ENCODE measurements around the gene SPRYD3. TPM values are rescaled to one million over a fixed set of nuclear protein-coding genes. Genes with fewer than 3 reads are reported as not detected.

SPRYD3 gene
- polyA plus RNA-seq, 1 experiment = 15.4 TPM

DNA sequence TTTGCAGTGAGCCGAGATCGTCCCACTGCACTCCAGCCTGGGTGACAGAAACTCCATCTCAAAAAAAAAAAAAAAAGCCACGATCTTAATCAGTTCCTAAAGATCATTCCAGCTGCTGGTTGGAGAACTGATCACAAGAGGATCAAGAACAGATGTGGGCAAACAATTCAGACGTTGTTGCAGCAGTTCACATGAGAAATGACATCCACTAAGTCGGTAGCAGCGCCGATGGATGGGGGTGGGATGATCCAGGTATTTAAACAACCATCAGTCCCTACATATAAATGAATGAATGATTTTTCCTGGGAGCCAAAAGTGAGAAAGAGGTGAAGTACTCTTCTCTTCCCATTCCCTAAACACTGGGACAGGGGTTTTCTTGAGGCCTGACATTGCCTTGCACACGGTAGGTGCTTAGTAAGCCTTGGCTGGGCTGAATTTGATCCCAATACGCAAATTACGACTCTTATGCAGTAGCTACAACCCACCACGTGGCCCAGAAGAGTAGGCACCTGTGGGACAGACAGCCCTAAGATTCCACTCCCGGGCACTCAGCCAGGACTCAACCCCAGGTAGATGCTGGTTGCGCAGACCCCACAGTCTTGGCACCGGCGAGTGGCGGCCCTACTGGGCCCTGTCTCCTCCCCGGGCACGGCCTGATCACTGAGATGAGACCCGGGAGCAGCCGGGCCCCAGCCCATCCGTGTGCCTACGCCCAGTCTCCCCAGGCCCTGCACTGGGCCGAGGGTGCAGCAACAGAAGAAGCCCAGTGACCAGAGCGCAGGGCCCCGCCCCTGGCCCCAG, 565 bp downstream of the SPRYD3 start:
- TF ChIP-seq, protein P1, sequence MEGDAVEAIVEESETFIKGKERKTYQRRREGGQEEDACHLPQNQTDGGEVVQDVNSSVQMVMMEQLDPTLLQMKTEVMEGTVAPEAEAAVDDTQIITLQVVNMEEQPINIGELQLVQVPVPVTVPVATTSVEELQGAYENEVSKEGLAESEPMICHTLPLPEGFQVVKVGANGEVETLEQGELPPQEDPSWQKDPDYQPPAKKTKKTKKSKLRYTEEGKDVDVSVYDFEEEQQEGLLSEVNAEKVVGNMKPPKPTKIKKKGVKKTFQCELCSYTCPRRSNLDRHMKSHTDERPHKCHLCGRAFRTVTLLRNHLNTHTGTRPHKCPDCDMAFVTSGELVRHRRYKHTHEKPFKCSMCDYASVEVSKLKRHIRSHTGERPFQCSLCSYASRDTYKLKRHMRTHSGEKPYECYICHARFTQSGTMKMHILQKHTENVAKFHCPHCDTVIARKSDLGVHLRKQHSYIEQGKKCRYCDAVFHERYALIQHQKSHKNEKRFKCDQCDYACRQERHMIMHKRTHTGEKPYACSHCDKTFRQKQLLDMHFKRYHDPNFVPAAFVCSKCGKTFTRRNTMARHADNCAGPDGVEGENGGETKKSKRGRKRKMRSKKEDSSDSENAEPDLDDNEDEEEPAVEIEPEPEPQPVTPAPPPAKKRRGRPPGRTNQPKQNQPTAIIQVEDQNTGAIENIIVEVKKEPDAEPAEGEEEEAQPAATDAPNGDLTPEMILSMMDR (IDR thresholded peaks at IDR 0.05; ENCODE audit: low read depth, low read length) = no peak
- H3K27ac ChIP-seq (ENCODE audit: low read depth, low read length) = peak overlapping the region; percentile 66
- DNase-seq (ENCODE audit: low read depth, low spot score) = no peak
- POLR2A ChIA-PET = interaction anchor here (0.5 to 3.1 kb wide), 28 partner anchors 8 to 1212 kb away, joined by 3 to 64 read pairs (median 4); partner anchors contain the start of genes CSAD, IGFBP6, PFDN5 and SOAT2
- no peaks in the 10 kb centered on the region for H3K9me3 ChIP-seq (ENCODE audit: control insufficient read depth, insufficient read depth, low read length)
- CTCF ChIA-PET = interaction anchor here (0.9 to 3.5 kb wide), 6 partner anchors 13 to 242 kb away, joined by 3 to 31 read pairs (median 9); partner anchors contain the start of genes AAAS and IGFBP6
- no peaks in the 10 kb centered on the region for H3K27me3 ChIP-seq (ENCODE audit: control insufficient read depth, insufficient read depth, low read length)
- H3K4me3 ChIP-seq (ENCODE audit: low read depth, low read length) = peak overlapping the region; percentile 69

DNA sequence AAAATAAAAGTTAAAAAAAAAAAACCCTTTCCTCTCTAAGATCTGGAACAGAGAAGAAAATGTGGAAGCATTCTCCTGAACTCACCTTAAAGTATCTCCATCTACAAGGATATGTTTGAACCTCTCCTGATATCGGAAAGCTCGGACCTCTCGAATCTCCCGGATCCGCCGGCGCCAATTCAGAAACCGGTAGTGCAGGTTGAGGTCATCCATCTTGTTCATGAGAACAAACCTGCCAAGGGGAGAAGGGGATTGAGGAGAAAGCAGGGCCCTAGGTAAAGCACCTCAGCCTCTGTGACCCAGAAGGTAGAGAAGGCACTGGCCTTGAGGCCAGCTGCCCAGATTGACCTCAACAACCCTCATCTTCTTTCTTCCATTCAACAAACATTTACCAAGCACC, 2.2 kb downstream of the SPRYD3 start:
- ChIA-PET POLR2A (no interaction called here), CTCF (interaction anchor here (1.5 to 2.5 kb wide), 2 partner anchors 11 to 121 kb away, joined by 5 to 16 read pairs; no protein-coding TSS in a partner anchor)
- H3K9me3 ChIP-seq (ENCODE audit: control insufficient read depth, insufficient read depth, low read length) = no peaks in the 10 kb centered on the region
- no peaks in the 10 kb centered on the region for H3K27me3 ChIP-seq (ENCODE audit: control insufficient read depth, insufficient read depth, low read length)
- no peak overlapping the region for H3K4me3 ChIP-seq (ENCODE audit: low read depth, low read length)
- TF ChIP-seq, protein P1 (IDR thresholded peaks at IDR 0.05; ENCODE audit: low read depth, low read length) = no peak
- no peak for DNase-seq (ENCODE audit: low read depth, low spot score)
- H3K27ac ChIP-seq (ENCODE audit: low read depth, low read length) = no peak overlapping the region

DNA sequence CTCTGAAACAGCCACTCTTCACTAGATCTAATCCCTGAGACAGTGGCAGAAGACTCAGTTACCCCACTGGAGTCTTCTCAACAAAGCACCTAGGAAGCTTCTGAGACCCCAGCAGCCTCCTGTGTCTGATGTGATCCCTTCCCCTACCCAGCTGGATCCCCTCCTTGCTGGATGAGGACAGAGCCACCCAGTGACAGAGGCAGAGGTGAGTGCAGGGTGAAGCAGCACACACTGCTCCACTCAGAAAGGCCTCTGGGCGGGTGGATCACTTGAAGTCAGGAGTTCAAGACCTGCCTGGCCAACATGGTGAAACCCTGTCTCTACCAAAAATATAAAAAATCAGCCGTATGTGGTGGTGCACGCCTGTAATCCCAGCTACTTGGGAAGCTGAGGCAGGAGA, 2.7 kb downstream of the SPRYD3 start:
- no peak overlapping the region for H3K27ac ChIP-seq (ENCODE audit: low read depth, low read length)
- ChIA-PET POLR2A (no interaction called here), CTCF (interaction anchor here (0.6 to 2.5 kb wide), 5 partner anchors 11 to 121 kb away, joined by 3 to 16 read pairs (median 5); no protein-coding TSS in a partner anchor)
- H3K27me3 ChIP-seq (ENCODE audit: control insufficient read depth, insufficient read depth, low read length) = no peaks in the 10 kb centered on the region
- H3K9me3 ChIP-seq (ENCODE audit: control insufficient read depth, insufficient read depth, low read length) = no peaks in the 10 kb centered on the region
- no peak overlapping the region for H3K4me3 ChIP-seq (ENCODE audit: low read depth, low read length)
- DNase-seq (ENCODE audit: low read depth, low spot score) = no peak
- TF ChIP-seq, protein P1 (IDR thresholded peaks at IDR 0.05; ENCODE audit: low read depth, low read length) = no peak

DNA sequence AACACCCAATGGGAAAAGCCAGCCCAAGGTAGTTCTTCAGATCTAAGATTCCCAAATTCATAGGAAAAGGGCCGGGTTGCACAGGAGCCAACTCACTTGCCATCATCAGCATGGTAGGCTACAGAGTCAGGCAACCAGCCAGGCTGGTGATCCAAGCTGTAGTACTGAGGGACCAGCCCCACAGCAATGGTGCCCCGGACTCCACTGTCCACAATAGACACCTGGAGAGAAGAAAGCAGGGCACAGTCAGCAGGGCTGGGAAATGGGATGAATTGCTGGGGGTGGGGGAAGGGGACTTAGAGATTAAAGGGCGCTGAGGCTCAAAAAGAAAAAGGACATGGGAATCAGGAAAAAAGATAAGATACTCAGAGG, 4.2 kb downstream of the SPRYD3 start:
- H3K4me3 ChIP-seq (ENCODE audit: low read depth, low read length) = no peak overlapping the region
- no peaks in the 10 kb centered on the region for H3K27me3 ChIP-seq (ENCODE audit: control insufficient read depth, insufficient read depth, low read length)
- ChIA-PET POLR2A (no interaction called here), CTCF (interaction anchor here (2.0 kb wide), 1 partner anchor 24 kb away, joined by 6 read pairs; no protein-coding TSS in a partner anchor)
- no peak for DNase-seq (ENCODE audit: low read depth, low spot score)
- TF ChIP-seq, protein P1 (IDR thresholded peaks at IDR 0.05; ENCODE audit: low read depth, low read length) = no peak
- H3K27ac ChIP-seq (ENCODE audit: low read depth, low read length) = no peak overlapping the region
- H3K9me3 ChIP-seq (ENCODE audit: control insufficient read depth, insufficient read depth, low read length) = no peaks in the 10 kb centered on the region

Data from AG04450 (cell line).